ENCODE data around the gene NELFA. TPM values are rescaled to one million over a fixed set of nuclear protein-coding genes. Genes with fewer than 3 reads are reported as not detected.

The NELFA gene
- total and polyA plus RNA-seq, 2 donors (not counting 1 experiment from before 2014, with no cell fraction given): 7.4 to 15.2 TPM

GRCh38 chr4:1978741-1979476, 29.9 kb downstream of the NELFA start:
- Histone ChIP-seq H2AFZ (ENCODE audit: low read length) (no peak overlapping the region), H3K27ac (ENCODE audit: insufficient read depth, low read length) (no peak overlapping the region), H3K27me3 (ENCODE audit: control insufficient read depth, insufficient read depth, low read length) (no peaks in the 10 kb centered on the region), H3K9ac (ENCODE audit: insufficient read depth, low read length) (no peak overlapping the region), H3K79me2 (ENCODE audit: control insufficient read depth, insufficient read depth, low read length) (no peaks in the 10 kb centered on the region), H3K4me3 (replicated peaks in 1 of 4; ENCODE audit: control extremely low read depth in 1 of 4, insufficient read depth in 1 of 4, low read depth in 3 of 4, low read length in 4 of 4) (no peak overlapping the region), H3K4me1 (ENCODE audit: control insufficient read depth, extremely low read depth, insufficient read depth, low read length) (no peaks in the 10 kb centered on the region), H4K20me1 (ENCODE audit: control insufficient read depth, extremely low read depth, insufficient read depth, low read length) (no peaks in the 10 kb centered on the region), H3K4me2 (ENCODE audit: extremely low read depth, insufficient read depth, low read length) (no peak overlapping the region), H3K36me3 (ENCODE audit: control insufficient read depth, insufficient read depth, low read length) (peaks cover 55% of the 10 kb centered on the region), H3K9me3 (ENCODE audit: control insufficient read depth, insufficient read depth, low read depth, low read length) (no peaks in the 10 kb centered on the region)
- DNase-seq (ENCODE audit: low read depth in 2 of 2): no peak
- TF ChIP-seq EZH2 (IDR thresholded peaks at IDR 0.05; ENCODE audit: low read length, missing control alignments) (no peak), CTCF (conservative IDR thresholded peaks at IDR 0.05 in 1 of 2, IDR thresholded peaks at IDR 0.05 in 1 of 2; ENCODE audit: low read depth in 1 of 2, low read length in 2 of 2) (no peak)

- TF ChIP-seq EZH2 (IDR thresholded peaks at IDR 0.05; ENCODE audit: low read length, missing control alignments): no peak
- TF ChIP-seq CTCF (conservative IDR thresholded peaks at IDR 0.05 in 1 of 2, IDR thresholded peaks at IDR 0.05 in 1 of 2; ENCODE audit: low read depth in 1 of 2, low read length in 2 of 2): no peak
- Histone ChIP-seq H2AFZ (ENCODE audit: low read length) (no peak overlapping the region), H3K4me3 (replicated peaks in 1 of 4; ENCODE audit: control extremely low read depth in 1 of 4, insufficient read depth in 1 of 4, low read depth in 3 of 4, low read length in 4 of 4) (no peak overlapping the region), H3K27me3 (ENCODE audit: control insufficient read depth, insufficient read depth, low read length) (no peaks in the 10 kb centered on the region), H3K9me3 (ENCODE audit: control insufficient read depth, insufficient read depth, low read depth, low read length) (no peaks in the 10 kb centered on the region), H3K27ac (ENCODE audit: insufficient read depth, low read length) (no peak overlapping the region), H3K9ac (ENCODE audit: insufficient read depth, low read length) (no peak overlapping the region), H4K20me1 (ENCODE audit: control insufficient read depth, extremely low read depth, insufficient read depth, low read length) (no peaks in the 10 kb centered on the region), H3K36me3 (ENCODE audit: control insufficient read depth, insufficient read depth, low read length) (peaks cover 51% of the 10 kb centered on the region), H3K4me1 (ENCODE audit: control insufficient read depth, extremely low read depth, insufficient read depth, low read length) (no peaks in the 10 kb centered on the region), H3K79me2 (ENCODE audit: control insufficient read depth, insufficient read depth, low read length) (no peaks in the 10 kb centered on the region), H3K4me2 (ENCODE audit: extremely low read depth, insufficient read depth, low read length) (no peak overlapping the region)
- DNase-seq (ENCODE audit: low read depth in 2 of 2): no peak
These were observed 30.5 kb downstream of the NELFA start for GRCh38 chr4:1978226-1978625.

GRCh38 chr4:1976416-1977352, 32.1 kb downstream of the NELFA start:
- DNase-seq (ENCODE audit: low read depth in 2 of 2): no peak
- Histone ChIP-seq H4K20me1 (ENCODE audit: control insufficient read depth, extremely low read depth, insufficient read depth, low read length) (no peaks in the 10 kb centered on the region), H3K27me3 (ENCODE audit: control insufficient read depth, insufficient read depth, low read length) (no peaks in the 10 kb centered on the region), H3K79me2 (ENCODE audit: control insufficient read depth, insufficient read depth, low read length) (no peaks in the 10 kb centered on the region), H3K9ac (ENCODE audit: insufficient read depth, low read length) (no peak overlapping the region), H3K27ac (ENCODE audit: insufficient read depth, low read length) (no peak overlapping the region), H3K4me2 (ENCODE audit: extremely low read depth, insufficient read depth, low read length) (no peak overlapping the region), H3K9me3 (ENCODE audit: control insufficient read depth, insufficient read depth, low read depth, low read length) (no peaks in the 10 kb centered on the region), H2AFZ (ENCODE audit: low read length) (no peak overlapping the region), H3K36me3 (ENCODE audit: control insufficient read depth, insufficient read depth, low read length) (peaks cover 43% of the 10 kb centered on the region), H3K4me3 (replicated peaks in 1 of 4; ENCODE audit: control extremely low read depth in 1 of 4, insufficient read depth in 1 of 4, low read depth in 3 of 4, low read length in 4 of 4) (no peak overlapping the region), H3K4me1 (ENCODE audit: control insufficient read depth, extremely low read depth, insufficient read depth, low read length) (no peaks in the 10 kb centered on the region)
- no peak for TF ChIP-seq CTCF (conservative IDR thresholded peaks at IDR 0.05 in 1 of 2, IDR thresholded peaks at IDR 0.05 in 1 of 2; ENCODE audit: low read depth in 1 of 2, low read length in 2 of 2)
- TF ChIP-seq EZH2 (IDR thresholded peaks at IDR 0.05; ENCODE audit: low read length, missing control alignments): no peak

Measured in fibroblast of lung (primary cell).